WERI-Rb-1 (cell line): Measurements from ENCODE around the gene CTPS2.

Experiments
- DNase-seq: peaks from one replicate; pipeline ENCODE4 v3.0.0-alpha.2; 2020
- H3K27ac ChIP-seq: fragments of 250-450 bp; sonication (Bioruptor Pico); 2 replicates; pipeline ENCODE4 v1.5.1; 2020; ENCODE audit warnings: mild to moderate bottlenecking, moderate library complexity
- H3K27me3 ChIP-seq: fragments of 250-450 bp; sonication (Bioruptor Pico); 2 replicates; pipeline ENCODE4 v1.5.1; 2021; ENCODE audit warnings: mild to moderate bottlenecking, low read depth, moderate library complexity; ENCODE audit not compliant: insufficient read depth, severe bottlenecking
- H3K36me3 ChIP-seq: fragments of 250-450 bp; sonication (Bioruptor Pico); 2 replicates; pipeline ENCODE4 v1.5.1; 2020; ENCODE audit warnings: mild to moderate bottlenecking, moderate library complexity
- H3K4me3 ChIP-seq: 2 replicates; pipeline ENCODE4 v1.5.1; 2011; ENCODE audit warnings: low read depth, mild to moderate bottlenecking, control low read depth, low read length
- H3K9me3 ChIP-seq: fragments of 250-450 bp; sonication (Bioruptor Pico); 2 replicates; pipeline ENCODE4 v1.5.1; 2021; ENCODE audit warnings: mild to moderate bottlenecking, moderate library complexity; ENCODE audit not compliant: severe bottlenecking
- CTCF ChIP-seq: IDR thresholded peaks from 2 replicates; pipeline ENCODE4 v1.5.1; 2011; ENCODE audit warnings: low read depth, mild to moderate bottlenecking, control low read depth, inconsistent platforms, low read length

The CTPS2 gene

GRCh38 chrX:16745659-16746058 lies 33.2 kb upstream of the CTPS2 start:
- no peak for DNase-seq
- Histone ChIP-seq H3K27me3 (no peaks in the 10 kb centered on the region), H3K27ac (no peak overlapping the region), H3K9me3 (no peaks in the 10 kb centered on the region), H3K36me3 (peaks cover 70% of the 10 kb centered on the region), H3K4me3 (no peak overlapping the region)
- no peak for TF ChIP-seq CTCF

GRCh38 chrX:16745102-16745501 lies 32.6 kb upstream of the CTPS2 start:
- no peaks in the 10 kb centered on the region for H3K27me3 ChIP-seq
- no peaks in the 10 kb centered on the region for H3K9me3 ChIP-seq
- H3K27ac ChIP-seq = no peak overlapping the region
- DNase-seq = no peak
- peaks cover 74% of the 10 kb centered on the region for H3K36me3 ChIP-seq
- no peak overlapping the region for H3K4me3 ChIP-seq
- TF ChIP-seq CTCF = no peak

GRCh38 chrX:16743604-16744325 lies 31.3 kb upstream of the CTPS2 start:
- Histone ChIP-seq H3K27me3 (no peaks in the 10 kb centered on the region), H3K4me3 (no peak overlapping the region), H3K27ac (no peak overlapping the region), H3K36me3 (peaks cover 69% of the 10 kb centered on the region), H3K9me3 (no peaks in the 10 kb centered on the region)
- no peak for DNase-seq
- no peak for TF ChIP-seq CTCF

- no peaks in the 10 kb centered on the region for H3K9me3 ChIP-seq
- H3K27me3 ChIP-seq = no peaks in the 10 kb centered on the region
- H3K36me3 ChIP-seq = peaks cover 78% of the 10 kb centered on the region
- DNase-seq = no peak
- no peak overlapping the region for H3K4me3 ChIP-seq
- TF ChIP-seq CTCF = no peak
- no peak overlapping the region for H3K27ac ChIP-seq
These were observed 27.1 kb upstream of the CTPS2 start for GRCh38 chrX:16739574-16739973.

- peaks cover 58% of the 10 kb centered on the region for H3K36me3 ChIP-seq
- no peaks in the 10 kb centered on the region for H3K27me3 ChIP-seq
These were observed 24.6 kb upstream of the CTPS2 start for GRCh38 chrX:16737024-16737423.

More at GRCh38 chrX:16737024-16737423, 24.6 kb upstream of the CTPS2 start:
- no peak for DNase-seq
- no peak overlapping the region for H3K4me3 ChIP-seq
- TF ChIP-seq CTCF = no peak
- H3K27ac ChIP-seq = no peak overlapping the region
- no peaks in the 10 kb centered on the region for H3K9me3 ChIP-seq
